GM12873 (cell line): ENCODE results near the gene LEFTY1.

Experiments used
- CTCF ChIP-seq: IDR thresholded peaks from 2 replicates; pipeline ENCODE4 v1.5.1; 2012; ENCODE audit warnings: low read depth, mild to moderate bottlenecking, moderate library complexity, low read length, control low read depth; ENCODE audit not compliant: insufficient read depth; ENCODE audit errors: missing control alignments

The LEFTY1 gene

GRCh38 chr1:225890346-225891228 is 1.6 kb upstream of the LEFTY1 start:
- no peak for TF ChIP-seq CTCF

- no peak for TF ChIP-seq CTCF
Observed at GRCh38 chr1:225889743-225890142, 797 bp upstream of the LEFTY1 start.

- no peak for TF ChIP-seq CTCF
Observed at GRCh38 chr1:225888289-225888897, 553 bp downstream of the LEFTY1 start.

- no peak for TF ChIP-seq CTCF
Observed at GRCh38 chr1:225887030-225887314, 2.0 kb downstream of the LEFTY1 start.

DNA sequence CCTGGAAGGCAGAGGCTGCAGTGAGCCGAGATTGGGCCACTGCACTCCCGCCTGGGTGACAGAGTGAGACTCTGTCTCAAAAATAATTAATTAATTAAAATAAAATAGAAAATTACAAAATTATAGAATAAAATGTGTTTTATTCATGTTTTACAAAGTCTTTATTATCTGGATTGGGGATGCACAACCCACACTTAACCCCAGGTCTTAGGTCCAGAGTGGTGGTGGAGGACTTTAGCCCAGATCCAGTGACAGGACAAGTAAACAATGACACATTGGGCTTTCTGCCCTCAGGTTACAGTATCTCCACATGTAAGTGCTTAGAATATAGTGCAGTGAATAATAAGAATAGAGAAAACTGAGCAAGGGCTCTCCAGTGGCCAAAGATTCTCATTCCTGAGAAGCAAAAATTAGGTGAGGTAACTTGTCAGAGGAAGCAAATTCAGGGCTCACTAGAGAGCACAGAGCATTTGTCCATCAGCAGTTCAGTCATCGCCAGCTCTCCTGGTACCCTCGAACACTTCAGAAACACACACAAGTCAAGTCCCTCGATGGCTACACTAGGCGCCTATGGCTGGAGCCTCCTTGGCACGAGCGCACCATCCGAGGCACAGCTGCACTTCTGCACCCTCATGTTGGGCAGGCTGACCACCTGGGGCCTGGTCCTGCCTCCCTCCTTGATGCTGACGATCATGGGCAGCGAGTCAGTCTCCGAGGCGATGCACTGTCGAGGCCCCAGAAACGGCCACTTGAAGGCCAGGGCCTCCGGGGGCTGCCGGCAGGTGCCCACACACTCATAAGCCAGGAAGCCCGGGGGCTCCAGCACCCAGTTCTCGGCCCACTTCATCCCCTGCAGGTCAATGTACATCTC is 2.6 kb downstream of the LEFTY1 start:
- no peak for TF ChIP-seq CTCF

- no peak for TF ChIP-seq CTCF
Observed at GRCh38 chr1:225885336-225885735, 3.6 kb downstream of the LEFTY1 start.
